BLaER1 (cell line): ENCODE measurements around the gene PSAPL1.

Experiments
- H3K27ac ChIP-seq: shearing (Covaris generic); formaldehyde crosslinking; 2 replicates; pipeline ENCODE4 v1.8.1; 2022
- H3K27me3 ChIP-seq: shearing (Covaris generic); formaldehyde crosslinking; 2 replicates; pipeline ENCODE4 v1.8.1; 2022
- H3K36me3 ChIP-seq: shearing (Covaris generic); formaldehyde crosslinking; 2 replicates; pipeline ENCODE4 v1.8.1; 2022
- H3K4me1 ChIP-seq: shearing (Covaris generic); formaldehyde crosslinking; 2 replicates; pipeline ENCODE4 v1.8.1; 2022
- H3K4me2 ChIP-seq: shearing (Covaris generic); formaldehyde crosslinking; 2 replicates; pipeline ENCODE4 v1.8.1; 2022
- H3K4me3 ChIP-seq: shearing (Covaris generic); formaldehyde crosslinking; 2 replicates; pipeline ENCODE4 v1.8.1; 2022
- H3K9ac ChIP-seq: shearing (Covaris generic); formaldehyde crosslinking; 2 replicates; pipeline ENCODE4 v1.8.1; 2022
- H3K9me3 ChIP-seq: shearing (Covaris generic); formaldehyde crosslinking; 2 replicates; pipeline ENCODE4 v1.8.1; 2022
- H4K20me1 ChIP-seq: shearing (Covaris generic); formaldehyde crosslinking; 2 replicates; pipeline ENCODE4 v1.8.1; 2022
- Cebpa-rat ChIP-seq: shearing (Covaris generic); IDR thresholded peaks from 2 replicates; pipeline ENCODE4 v1.8.1; 2022

The PSAPL1 gene

DNA sequence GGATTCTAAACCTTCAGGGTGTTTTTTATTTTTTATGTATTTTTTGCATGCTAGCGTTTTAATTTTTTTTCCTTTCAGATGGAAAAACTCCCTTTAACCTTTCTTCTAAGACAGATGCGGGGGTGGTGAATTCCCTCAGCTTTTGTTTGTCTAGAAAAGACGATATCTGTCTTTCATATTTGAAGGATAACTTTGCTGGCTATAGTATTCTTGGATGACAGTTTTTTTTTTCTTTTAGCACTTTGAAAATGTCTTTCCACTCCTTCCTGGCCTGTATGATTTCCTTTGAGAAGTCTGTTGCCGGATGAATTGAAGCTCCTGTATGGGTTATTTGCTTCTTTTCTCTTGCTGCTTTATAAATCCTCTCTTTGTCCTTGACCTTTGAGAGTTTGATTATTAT lies 26.6 kb downstream of the PSAPL1 start:
- Histone ChIP-seq H3K27ac (no peak overlapping the region), H3K27me3 (no peaks in the 10 kb centered on the region)

GRCh38 chr4:7403001-7403400 lies 31.7 kb downstream of the PSAPL1 start:
- Histone ChIP-seq H3K36me3 (no peaks in the 10 kb centered on the region), H3K27me3 (no peaks in the 10 kb centered on the region), H3K27ac (no peak overlapping the region), H3K4me2 (no peak overlapping the region), H3K4me1 (peaks cover 20% of the 10 kb centered on the region), H3K9ac (no peak overlapping the region), H3K4me3 (no peak overlapping the region), H3K9me3 (peaks cover 30% of the 10 kb centered on the region), H4K20me1 (no peaks in the 10 kb centered on the region)
- TF ChIP-seq Cebpa-rat = no peak

More for the DNA sequence above, 26.6 kb downstream of the PSAPL1 start:
- H3K36me3 ChIP-seq = peaks cover 9% of the 10 kb centered on the region; the same call in 1 of the 2 replicates
- no peak overlapping the region for H3K9ac ChIP-seq
- H3K4me2 ChIP-seq = no peak overlapping the region
- TF ChIP-seq Cebpa-rat = no peak
- H4K20me1 ChIP-seq = no peaks in the 10 kb centered on the region; the same call in 1 of the 2 replicates
- peaks cover 16% of the 10 kb centered on the region for H3K4me1 ChIP-seq
- H3K4me3 ChIP-seq = no peak overlapping the region
- H3K9me3 ChIP-seq = peaks cover 48% of the 10 kb centered on the region

GRCh38 chr4:7402526-7402925 lies 32.2 kb downstream of the PSAPL1 start:
- Histone ChIP-seq H3K27ac (no peak overlapping the region), H4K20me1 (no peaks in the 10 kb centered on the region), H3K27me3 (no peaks in the 10 kb centered on the region), H3K4me3 (no peak overlapping the region), H3K9ac (no peak overlapping the region), H3K36me3 (no peaks in the 10 kb centered on the region), H3K4me1 (peaks cover 24% of the 10 kb centered on the region), H3K9me3 (peaks cover 27% of the 10 kb centered on the region), H3K4me2 (no peak overlapping the region)
- TF ChIP-seq Cebpa-rat = no peak

- Histone ChIP-seq H3K27ac (no peak overlapping the region), H3K36me3 (no peaks in the 10 kb centered on the region), H3K27me3 (no peaks in the 10 kb centered on the region), H3K4me2 (no peak overlapping the region), H3K4me3 (no peak overlapping the region), H4K20me1 (no peaks in the 10 kb centered on the region), H3K9me3 (peaks cover 16% of the 10 kb centered on the region; the same call in 1 of the 2 replicates), H3K9ac (no peak overlapping the region), H3K4me1 (peaks cover 42% of the 10 kb centered on the region)
- no peak for TF ChIP-seq Cebpa-rat
Measured at GRCh38 chr4:7400671-7401298, 33.9 kb downstream of the PSAPL1 start.

GRCh38 chr4:7399440-7400234 lies 35.1 kb downstream of the PSAPL1 start:
- 0 out of 2 replicates have a peak, but pooled peaks cover 7% of the 10 kb centered on the region for H3K9me3 ChIP-seq
- H3K4me2 ChIP-seq = peak overlapping the region; percentile 78
- H3K36me3 ChIP-seq = no peaks in the 10 kb centered on the region
- no peak overlapping the region for H3K9ac ChIP-seq
- peaks cover 53% of the 10 kb centered on the region for H3K4me1 ChIP-seq
- H4K20me1 ChIP-seq = no peaks in the 10 kb centered on the region
- TF ChIP-seq Cebpa-rat = no peak
- no peaks in the 10 kb centered on the region for H3K27me3 ChIP-seq
- no peak overlapping the region for H3K27ac ChIP-seq
- no peak overlapping the region for H3K4me3 ChIP-seq

DNA sequence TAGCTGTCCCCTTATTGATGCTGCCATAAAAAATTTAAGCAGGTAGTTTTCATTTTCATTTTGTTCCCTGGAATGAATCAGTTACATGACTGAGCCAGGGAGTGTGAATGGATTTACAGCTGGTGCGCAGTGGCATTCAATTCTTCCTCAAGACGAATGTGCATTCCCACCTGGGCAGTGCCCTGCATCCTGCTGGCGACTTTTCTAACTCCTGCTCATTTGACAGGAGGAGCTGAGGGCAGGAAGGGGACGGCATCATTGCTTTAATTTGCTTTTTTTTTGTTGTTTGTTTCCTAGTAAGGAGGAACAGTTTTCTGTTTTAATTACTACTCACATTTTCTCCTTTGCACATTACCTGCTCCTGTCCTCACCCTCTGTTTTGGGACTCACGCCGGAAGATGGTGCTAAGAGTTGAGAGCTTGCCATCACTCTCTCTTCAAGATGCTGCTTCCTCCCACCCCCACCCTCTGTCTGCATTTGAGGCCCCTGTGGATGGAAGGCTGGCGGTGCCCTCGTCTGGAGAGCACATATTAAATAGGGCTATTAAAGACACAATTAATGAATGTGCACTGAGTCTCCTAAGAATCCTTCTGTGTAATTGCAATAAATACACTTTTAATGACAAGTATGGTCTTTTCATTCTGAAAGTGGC lies 35.8 kb downstream of the PSAPL1 start:
- H3K36me3 ChIP-seq = no peaks in the 10 kb centered on the region
- no peak overlapping the region for H3K27ac ChIP-seq
- no peak overlapping the region for H3K9ac ChIP-seq
- H3K4me2 ChIP-seq = peak overlapping the region; percentile 78
- H3K4me1 ChIP-seq = peaks cover 60% of the 10 kb centered on the region
- H3K27me3 ChIP-seq = no peaks in the 10 kb centered on the region
- H3K9me3 ChIP-seq = 0 out of 2 replicates have a peak, but pooled peaks cover under 1% of the 10 kb centered on the region
- no peak overlapping the region for H3K4me3 ChIP-seq
- TF ChIP-seq Cebpa-rat = no peak
- H4K20me1 ChIP-seq = no peaks in the 10 kb centered on the region

DNA sequence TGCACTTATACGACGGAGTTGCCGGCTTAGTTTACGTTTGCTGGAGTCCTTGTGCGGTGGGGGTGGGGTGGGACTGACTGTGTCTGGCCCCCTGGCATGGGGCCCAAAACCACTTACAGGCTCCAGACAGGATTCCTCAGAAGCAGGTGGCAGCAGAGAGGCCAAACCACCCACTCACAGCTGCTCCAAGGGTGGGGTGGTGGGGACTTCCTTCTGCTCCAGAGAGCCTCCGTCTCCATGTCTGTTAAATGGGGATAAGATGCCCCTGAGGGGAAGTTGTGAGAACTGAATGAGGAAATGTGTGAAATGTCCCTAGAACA lies 36.7 kb downstream of the PSAPL1 start:
- H3K4me1 ChIP-seq = peaks cover 69% of the 10 kb centered on the region
- TF ChIP-seq Cebpa-rat = no peak
- H3K27ac ChIP-seq = peak overlapping the region; percentile 75
- H3K9me3 ChIP-seq = no peaks in the 10 kb centered on the region
- H3K9ac ChIP-seq = peak overlapping the region; percentile 57; the same call in 1 of the 2 replicates
- 0 out of 2 replicates have a peak, but pooled peaks cover 1% of the 10 kb centered on the region for H4K20me1 ChIP-seq
- no peaks in the 10 kb centered on the region for H3K27me3 ChIP-seq
- H3K4me2 ChIP-seq = peak overlapping the region; percentile 78
- H3K4me3 ChIP-seq = no peak overlapping the region
- H3K36me3 ChIP-seq = no peaks in the 10 kb centered on the region

- no peaks in the 10 kb centered on the region for H3K36me3 ChIP-seq
- H3K9me3 ChIP-seq = no peaks in the 10 kb centered on the region
- peak overlapping the region; percentile 57; the same call in 1 of the 2 replicates for H3K9ac ChIP-seq
- peak overlapping the region; percentile 78 for H3K4me2 ChIP-seq
- 0 out of 2 replicates have a peak, but pooled peaks cover 7% of the 10 kb centered on the region for H4K20me1 ChIP-seq
- no peaks in the 10 kb centered on the region for H3K27me3 ChIP-seq
- no peak overlapping the region for H3K4me3 ChIP-seq
- peak overlapping the region; percentile 75 for H3K27ac ChIP-seq
- no peak for TF ChIP-seq Cebpa-rat
- peaks cover 75% of the 10 kb centered on the region for H3K4me1 ChIP-seq
Measured at GRCh38 chr4:7397206-7398103, 37.3 kb downstream of the PSAPL1 start.
